ENCODE results near the gene SLC35E3.
A peak's percentile ranks its signal among the peaks of the same experiment; 100 is the strongest.

Gene SLC35E3

GRCh38 chr12:68771223-68771925 lies 25.4 kb downstream of the SLC35E3 start:
- no peak for DNase-seq (ENCODE audit: low read depth)

GRCh38 chr12:68772714-68773113 lies 26.7 kb downstream of the SLC35E3 start:
- DNase-seq (ENCODE audit: low read depth): no peak

GRCh38 chr12:68773582-68773981 lies 27.6 kb downstream of the SLC35E3 start:
- DNase-seq (ENCODE audit: low read depth): no peak

GRCh38 chr12:68775121-68775630 lies 29.2 kb downstream of the SLC35E3 start:
- no peak for DNase-seq (ENCODE audit: low read depth)

- no peak for DNase-seq (ENCODE audit: low read depth)
These were observed 31.1 kb downstream of the SLC35E3 start for GRCh38 chr12:68776976-68777610.

- DNase-seq (ENCODE audit: low read depth): no peak
These were observed 33.3 kb downstream of the SLC35E3 start for GRCh38 chr12:68779280-68779679.

- no peak for DNase-seq (ENCODE audit: low read depth)
These were observed 34.8 kb downstream of the SLC35E3 start for GRCh38 chr12:68780731-68781130.

- no peak for DNase-seq (ENCODE audit: low read depth)
These were observed 35.8 kb downstream of the SLC35E3 start for GRCh38 chr12:68781728-68782127.

- no peak for DNase-seq (ENCODE audit: low read depth)
These were observed 38.0 kb downstream of the SLC35E3 start for GRCh38 chr12:68784015-68784414.

GRCh38 chr12:68785358-68785757 lies 39.4 kb downstream of the SLC35E3 start:
- no peak for DNase-seq (ENCODE audit: low read depth)

GRCh38 chr12:68785823-68786222 lies 39.8 kb downstream of the SLC35E3 start:
- DNase-seq (ENCODE audit: low read depth): no peak

- DNase-seq (ENCODE audit: low read depth): no peak
These were observed 41.0 kb downstream of the SLC35E3 start for GRCh38 chr12:68786929-68787328.

- no peak for DNase-seq (ENCODE audit: low read depth)
These were observed 42.7 kb downstream of the SLC35E3 start for GRCh38 chr12:68788554-68789143.

GRCh38 chr12:68789144-68789878 lies 43.3 kb downstream of the SLC35E3 start:
- DNase-seq (ENCODE audit: low read depth): no peak

GRCh38 chr12:68790081-68790951 lies 44.3 kb downstream of the SLC35E3 start:
- no peak for DNase-seq (ENCODE audit: low read depth)

- no peak for DNase-seq (ENCODE audit: low read depth)
These were observed 44.9 kb downstream of the SLC35E3 start for GRCh38 chr12:68790952-68791234.

- no peak for DNase-seq (ENCODE audit: low read depth)
These were observed 46.0 kb downstream of the SLC35E3 start for GRCh38 chr12:68791897-68792481.

- DNase-seq (ENCODE audit: low read depth): peak; percentile 9
These were observed 47.0 kb downstream of the SLC35E3 start for GRCh38 chr12:68792952-68793351.

GRCh38 chr12:68793436-68793835 lies 47.5 kb downstream of the SLC35E3 start:
- no peak for DNase-seq (ENCODE audit: low read depth)

GRCh38 chr12:68793975-68794652 lies 48.1 kb downstream of the SLC35E3 start:
- DNase-seq (ENCODE audit: low read depth): no peak
